HG03457 (cell line): ENCODE measurements around the gene KCTD2.
"Not testable (repeated sequence)": the region's sequence is repeated elsewhere in the genome, so short reads cannot be mapped to it uniquely, and the experiment has no call there.

ENCODE experiments used
- ATAC-seq: cut with Tn5 transposase; IDR thresholded peaks from one replicate; pipeline ENCODE4 v1.9.1; 2021; ENCODE audit warnings: moderate number of reproducible peaks; ENCODE audit not compliant: unreplicated experiment

Gene KCTD2

GRCh38 chr17:75049057-75049456 lies 2.0 kb downstream of the KCTD2 start:
- ATAC-seq: no peak

GRCh38 chr17:75049706-75050105 lies 2.7 kb downstream of the KCTD2 start:
- no peak for ATAC-seq

GRCh38 chr17:75051941-75052340 lies 4.9 kb downstream of the KCTD2 start:
- ATAC-seq: no peak

- ATAC-seq: no peak
These were observed 12.6 kb downstream of the KCTD2 start for GRCh38 chr17:75059369-75060345.

- no peak for ATAC-seq
These were observed 13.5 kb downstream of the KCTD2 start for GRCh38 chr17:75060434-75061054.

DNA sequence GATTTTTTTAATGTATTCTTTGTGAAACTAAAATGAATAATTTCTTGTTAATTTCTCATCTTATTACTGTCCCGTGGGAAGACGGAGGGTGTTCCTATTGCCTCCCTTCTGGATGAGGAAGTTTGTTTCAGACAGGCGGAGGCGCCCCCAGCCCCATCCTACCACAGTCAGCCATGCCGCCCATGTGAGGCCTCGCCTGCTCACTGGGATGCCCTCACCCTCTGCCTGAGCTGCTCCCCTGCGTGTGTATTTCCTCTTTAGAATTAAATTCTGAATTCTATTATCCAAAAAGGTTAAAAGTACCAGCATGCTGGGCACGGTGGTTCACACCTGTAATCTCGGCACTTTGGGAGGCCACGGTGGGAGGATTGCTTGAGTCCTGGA lies 14.0 kb downstream of the KCTD2 start:
- no peak for ATAC-seq

GRCh38 chr17:75061618-75062017 lies 14.6 kb downstream of the KCTD2 start:
- no peak for ATAC-seq

GRCh38 chr17:75063201-75063600 lies 16.2 kb downstream of the KCTD2 start:
- ATAC-seq: no peak

GRCh38 chr17:75063626-75064025 lies 16.6 kb downstream of the KCTD2 start:
- no peak for ATAC-seq

DNA sequence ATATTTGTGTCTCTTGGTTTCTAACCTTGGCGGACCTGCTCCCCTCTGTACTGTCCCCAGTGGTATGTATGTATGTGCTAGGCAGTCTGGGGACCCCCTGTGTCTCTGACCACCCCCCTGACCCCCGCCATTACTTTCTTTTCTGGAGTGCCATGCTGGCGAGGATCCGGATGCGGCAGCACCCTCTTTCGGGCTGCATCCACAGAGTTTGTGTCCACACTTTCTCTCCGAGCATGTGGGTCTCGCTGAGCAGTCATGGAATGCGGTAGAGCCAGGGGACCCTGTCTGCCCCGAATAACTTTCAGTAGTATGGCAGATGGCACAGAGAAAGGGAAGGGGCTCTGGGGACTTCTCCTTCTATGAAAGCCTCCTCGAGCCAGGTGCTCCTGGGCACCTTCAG lies 17.0 kb downstream of the KCTD2 start:
- ATAC-seq: no peak

GRCh38 chr17:75064460-75064859 lies 17.4 kb downstream of the KCTD2 start:
- no peak for ATAC-seq

GRCh38 chr17:75064867-75065561 lies 18.0 kb downstream of the KCTD2 start:
- ATAC-seq: no peak

DNA sequence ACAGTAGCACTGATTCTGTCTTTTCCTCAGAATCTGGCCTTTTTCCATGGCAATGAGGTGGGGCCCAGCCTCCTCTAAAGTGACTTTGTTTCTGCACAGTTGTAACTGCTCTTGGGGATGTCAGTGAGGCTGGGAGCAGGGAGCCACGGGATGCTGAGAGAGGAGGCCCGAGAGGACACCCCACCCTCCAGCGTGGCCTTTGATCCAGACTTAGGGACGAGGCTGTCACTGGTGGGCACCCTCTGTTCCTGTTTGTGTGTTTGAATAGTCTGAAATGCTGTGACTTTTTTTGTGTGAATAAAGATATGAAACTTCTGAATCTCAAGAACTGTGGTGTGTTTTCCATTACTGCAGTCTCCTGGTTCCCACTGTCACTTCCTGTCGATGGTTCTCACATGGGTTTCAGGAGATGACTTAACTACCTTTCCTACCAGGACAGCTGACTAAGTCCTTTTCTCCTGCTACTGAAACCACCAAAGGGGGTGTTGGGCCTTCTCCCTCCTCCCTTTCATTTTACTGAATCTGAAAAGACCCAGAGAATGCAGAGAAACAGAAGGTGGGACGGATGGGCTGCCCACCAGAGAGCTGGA lies 18.6 kb downstream of the KCTD2 start:
- ATAC-seq: no peak

DNA sequence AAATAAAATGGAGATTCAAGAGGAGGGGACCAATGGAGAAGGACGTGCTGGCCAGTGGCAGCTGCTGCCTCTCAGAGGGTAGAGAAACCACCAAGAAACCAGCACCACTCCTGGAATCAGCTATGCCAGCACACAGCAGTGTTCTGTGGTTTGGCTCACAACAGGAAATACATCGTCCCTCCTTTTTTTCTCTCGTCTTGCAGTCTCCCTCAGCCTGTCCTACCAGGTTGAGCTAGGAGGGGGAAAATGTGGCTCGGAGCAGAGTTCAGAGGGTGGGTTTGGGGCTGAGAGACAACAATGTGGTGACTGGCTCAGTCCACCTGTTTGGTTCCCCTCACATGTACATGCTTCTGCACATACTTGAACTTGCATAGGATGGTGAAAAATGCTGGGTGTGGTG lies 20.8 kb downstream of the KCTD2 start:
- no peak for ATAC-seq

- no peak for ATAC-seq
These were observed 21.7 kb downstream of the KCTD2 start for GRCh38 chr17:75068750-75069149.

DNA sequence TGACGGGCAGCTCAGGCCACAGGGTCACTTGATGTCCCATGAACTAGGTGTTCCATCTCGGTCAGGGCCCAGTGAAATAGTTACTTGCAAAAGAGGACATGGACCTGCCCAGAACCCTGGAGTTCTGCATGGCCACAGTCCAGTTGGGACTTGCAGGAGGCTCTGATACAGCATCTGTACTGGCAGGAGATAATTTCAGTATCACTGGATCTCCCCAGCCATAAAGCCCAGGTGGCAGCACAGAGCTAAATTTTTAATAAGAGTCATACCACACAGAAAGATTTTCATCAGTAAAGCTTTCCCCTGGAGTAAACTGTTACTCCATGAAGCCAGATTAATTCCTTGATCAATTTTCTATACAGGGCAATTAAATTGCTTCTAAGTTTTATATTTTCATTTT lies 22.8 kb downstream of the KCTD2 start:
- no peak for ATAC-seq

- not testable (repeated sequence) for ATAC-seq
These were observed 24.6 kb downstream of the KCTD2 start for GRCh38 chr17:75071478-75072271.

GRCh38 chr17:75072909-75073308 lies 25.9 kb downstream of the KCTD2 start:
- ATAC-seq: not testable (repeated sequence)

DNA sequence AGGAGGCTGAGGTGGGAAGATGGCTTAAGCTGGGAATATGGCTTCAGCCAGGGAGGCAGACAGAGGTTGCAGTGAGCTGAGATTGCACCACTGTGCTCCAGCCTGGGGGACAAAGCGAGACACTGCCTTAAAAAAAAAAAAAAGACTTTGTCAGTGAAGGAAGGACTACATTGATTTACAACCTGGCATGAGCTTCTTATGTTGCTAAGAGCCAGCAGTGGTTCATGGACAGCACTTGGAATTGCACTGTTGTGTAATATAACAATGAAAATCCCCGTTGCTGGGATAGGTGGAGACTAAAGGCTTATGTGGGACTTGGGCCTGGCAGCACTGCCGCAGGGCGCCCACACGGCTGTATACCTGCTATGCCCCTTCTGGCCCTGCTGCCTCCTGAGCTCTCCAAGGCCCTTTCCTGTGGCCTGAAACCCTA lies 26.6 kb downstream of the KCTD2 start:
- ATAC-seq: no peak

DNA sequence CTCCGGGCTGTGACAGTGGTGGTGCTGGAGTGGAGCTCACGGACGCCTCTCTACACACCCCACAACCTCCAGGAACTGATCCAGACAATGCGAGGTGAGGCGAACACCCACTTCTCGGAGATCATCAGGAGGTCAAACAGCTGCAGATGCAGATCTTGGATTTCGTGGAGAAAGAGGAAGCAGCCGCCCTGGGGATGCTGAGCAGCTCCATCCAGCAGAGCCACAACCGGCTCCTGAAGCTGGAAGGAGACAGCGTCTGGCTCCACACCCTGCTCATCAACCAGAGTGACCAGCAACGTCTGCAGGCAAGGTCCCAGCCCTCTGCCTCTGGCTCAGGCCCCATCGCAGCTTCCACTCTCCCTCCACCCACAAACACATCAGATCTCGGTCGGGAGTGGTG lies 27.5 kb downstream of the KCTD2 start:
- no peak for ATAC-seq
